Middle frontal gyrus (tissue), 1 donor: Measurements from ENCODE around the gene CTU2.
A peak's percentile ranks its signal among the peaks of the same experiment; 100 is the strongest.

Experiments
- DNase-seq: peaks from one replicate; pipeline ENCODE4 v3.0.0-alpha.2; 2015; ENCODE audit warnings: low spot score; ENCODE audit errors: extremely low spot score

Gene CTU2

GRCh38 chr16:88697116-88697830, 9.0 kb upstream of the CTU2 start:
- DNase-seq, result no peak

DNA sequence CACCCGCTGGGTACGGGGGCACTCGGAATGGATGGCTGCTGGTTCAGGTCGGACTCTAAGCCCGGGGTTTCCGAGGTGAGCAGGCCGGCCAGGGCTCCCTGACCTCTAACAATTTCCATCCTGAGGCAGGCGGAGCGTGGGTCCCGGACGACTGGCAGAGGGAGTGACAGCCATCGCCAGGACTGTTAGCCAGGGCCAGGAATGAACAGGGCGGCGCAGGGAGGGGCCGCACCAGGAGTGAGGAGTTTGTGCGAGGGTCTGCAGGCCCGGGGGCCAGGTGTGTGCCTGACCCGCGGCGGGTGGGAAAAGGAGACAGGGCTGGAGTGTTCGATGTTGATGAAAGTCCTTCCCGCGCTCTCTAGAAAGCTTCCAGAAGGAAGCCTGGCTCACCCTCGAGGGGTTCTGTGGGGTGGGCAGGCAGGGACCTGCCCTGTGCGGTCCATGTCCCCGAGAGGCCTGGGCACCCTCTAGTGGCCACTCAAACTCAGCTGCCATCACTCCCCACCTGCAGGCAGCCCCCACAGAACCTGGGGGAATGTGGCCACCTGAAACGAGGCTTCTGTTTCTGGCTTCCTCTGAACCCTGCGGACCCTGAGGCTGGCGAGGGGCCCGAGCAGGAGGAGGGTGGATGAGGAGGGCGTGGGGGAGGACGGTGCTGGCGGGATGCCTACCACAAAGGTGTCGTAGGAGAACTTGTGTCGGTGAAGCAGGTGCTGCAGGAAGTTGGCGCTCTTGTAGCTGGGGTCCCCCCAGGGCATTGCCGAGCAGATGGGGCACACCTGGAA, 8.3 kb upstream of the CTU2 start:
- DNase-seq, result no peak

GRCh38 chr16:88698646-88699045, 7.7 kb upstream of the CTU2 start:
- DNase-seq, result no peak

DNA sequence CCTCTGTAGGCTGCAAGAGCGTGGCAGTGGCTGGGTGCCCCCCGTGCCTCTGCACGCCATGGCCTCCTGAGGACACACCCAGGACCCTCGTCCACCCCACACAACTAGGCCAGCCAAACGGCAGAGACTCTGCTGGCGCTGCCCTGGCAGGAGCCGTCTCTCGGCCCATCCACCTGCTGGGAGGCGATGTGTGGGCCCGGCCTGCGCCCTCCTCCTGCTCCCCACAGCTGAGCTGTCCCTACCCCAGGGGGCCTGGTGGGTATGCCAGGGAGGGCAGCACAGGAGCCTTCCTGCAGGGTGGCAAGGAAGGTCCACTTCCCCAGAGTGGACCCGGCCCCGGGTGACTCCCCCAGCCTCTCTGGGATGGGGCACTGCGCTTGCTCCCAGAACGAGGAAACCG, 7.1 kb upstream of the CTU2 start:
- DNase-seq, result no peak

DNA sequence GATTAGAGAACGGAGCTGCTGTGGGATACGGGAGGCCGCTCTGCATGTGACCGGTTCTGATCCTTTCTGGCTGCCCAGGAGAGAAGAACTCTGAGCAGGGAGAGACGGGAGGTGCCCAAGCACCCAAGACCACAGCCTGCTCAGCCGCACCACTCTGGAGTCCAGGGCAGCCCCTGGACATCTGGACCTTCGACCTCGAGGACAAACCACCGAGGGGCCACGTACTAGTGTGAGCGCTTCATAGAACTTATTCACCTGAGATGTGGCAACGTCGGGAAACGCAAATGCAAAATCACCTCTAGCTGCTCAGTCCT, 6.0 kb upstream of the CTU2 start:
- no peak for DNase-seq

- no peak for DNase-seq
Measured at GRCh38 chr16:88700636-88701482, 5.4 kb upstream of the CTU2 start.

- no peak for DNase-seq
Measured at GRCh38 chr16:88701581-88702370, 4.5 kb upstream of the CTU2 start.

DNA sequence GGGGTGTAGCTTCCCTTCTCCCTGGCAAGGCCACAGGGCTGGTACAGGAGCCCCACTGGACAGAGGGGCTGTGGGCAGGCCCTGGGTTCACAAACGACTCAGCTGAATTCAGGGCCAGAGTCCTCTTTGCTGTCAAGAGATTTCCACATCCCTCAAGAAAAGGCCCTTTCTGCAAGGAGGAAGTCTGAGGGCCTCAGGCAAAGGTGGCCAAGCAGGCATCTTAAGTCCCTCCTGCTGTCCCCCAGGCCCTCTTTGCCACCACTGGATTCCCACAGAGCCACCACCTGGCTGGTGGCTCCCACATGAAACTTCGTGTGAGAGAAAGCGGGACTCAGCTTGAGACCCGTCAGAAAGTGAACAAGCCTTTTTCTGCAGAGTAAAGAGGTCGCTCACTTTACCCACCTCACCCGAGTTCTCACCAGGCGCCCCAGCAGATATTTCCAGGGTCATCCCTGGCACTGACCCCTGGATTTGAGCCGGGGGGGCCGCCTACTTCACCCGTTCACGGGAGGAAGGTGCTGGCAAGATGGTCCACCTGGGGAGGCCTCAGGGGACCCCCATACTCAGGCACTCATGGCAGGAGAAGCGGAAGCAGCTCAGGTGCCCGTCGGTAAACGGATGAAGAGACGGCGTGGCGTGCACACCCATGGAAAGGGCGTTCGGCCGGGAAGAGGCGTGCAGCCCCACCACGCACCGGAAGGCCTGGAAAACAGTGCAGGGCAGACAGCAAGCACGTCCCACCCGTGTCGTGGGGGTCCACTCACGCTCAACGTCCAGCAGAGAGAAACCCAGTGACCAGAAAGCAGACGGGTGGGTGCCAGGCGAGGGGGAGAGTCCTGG, 3.7 kb upstream of the CTU2 start:
- no peak for DNase-seq

GRCh38 chr16:88703486-88704309, 2.6 kb upstream of the CTU2 start:
- DNase-seq, result peak; percentile 42

- DNase-seq, result no peak
Measured at GRCh38 chr16:88705076-88705684, 1.1 kb upstream of the CTU2 start.

GRCh38 chr16:88705801-88706228, 488 bp upstream of the CTU2 start:
- DNase-seq, result no peak

- DNase-seq, result no peak
Measured at GRCh38 chr16:88706965-88707826, 893 bp downstream of the CTU2 start.

DNA sequence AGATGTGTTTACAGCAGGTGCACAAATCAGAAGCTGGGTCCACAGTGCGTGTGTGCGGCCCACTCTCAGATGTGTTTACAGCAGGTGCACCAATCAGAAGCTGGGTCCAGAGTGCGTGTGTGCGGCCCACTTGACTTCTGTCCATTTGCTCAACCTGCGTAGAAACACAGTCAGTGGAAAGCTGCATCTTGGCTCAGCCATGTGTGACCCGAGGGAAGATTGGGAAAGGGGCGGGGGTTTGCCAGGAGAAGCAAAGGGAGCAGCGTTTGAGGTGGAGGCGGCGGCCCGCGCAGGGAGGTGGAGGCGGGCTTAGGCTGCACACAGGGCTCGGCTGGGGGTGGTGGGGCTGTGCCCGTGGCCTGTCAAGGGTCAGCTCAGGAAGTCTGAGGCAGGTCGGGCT, 4.3 kb downstream of the CTU2 start:
- DNase-seq, result no peak

GRCh38 chr16:88711750-88712340, 5.5 kb downstream of the CTU2 start:
- no peak for DNase-seq

DNA sequence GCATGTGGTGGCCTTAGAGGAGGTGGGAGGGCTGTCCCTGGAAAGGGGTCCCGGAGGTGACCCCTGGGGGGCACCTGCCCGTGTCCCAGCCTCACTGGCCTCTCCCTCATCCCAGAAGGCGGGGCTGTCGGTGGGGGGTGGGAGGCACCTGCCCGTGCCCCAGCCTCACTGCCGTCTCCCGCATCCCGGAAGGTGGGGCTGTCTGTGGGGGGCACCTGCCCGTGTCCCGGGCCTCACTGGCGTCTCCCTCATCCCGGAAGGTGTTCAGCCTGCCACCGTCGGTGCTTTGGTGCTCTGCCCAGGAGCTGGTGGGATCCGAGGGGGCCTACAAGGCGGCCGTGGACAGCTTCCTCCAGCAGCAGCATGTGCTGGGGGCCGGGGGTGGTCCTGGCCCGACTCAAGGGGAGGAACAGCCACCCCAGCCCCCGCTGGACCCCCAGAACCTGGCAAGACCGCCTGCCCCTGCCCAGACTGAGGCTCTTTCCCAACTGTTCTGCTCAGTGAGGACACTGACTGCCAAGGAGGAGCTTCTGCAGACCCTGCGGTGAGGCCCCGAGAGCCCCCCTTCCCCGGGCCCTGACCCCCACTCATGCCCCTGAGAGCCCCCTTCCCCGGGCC, 6.2 kb downstream of the CTU2 start:
- no peak for DNase-seq

GRCh38 chr16:88713054-88713453, 6.8 kb downstream of the CTU2 start:
- DNase-seq, result no peak
